Mesenchymal stem cell (in vitro differentiated cells and primary cell): ENCODE results near the gene COPE.

ENCODE experiments used
- DNase-seq: peaks from one replicate; pipeline ENCODE4 v3.0.0-alpha.2; 2013
- H2AFZ ChIP-seq: one replicate; pipeline ENCODE4 v1.6.1; 2013; ENCODE audit warnings: low read depth, mild to moderate bottlenecking, control low read depth, inconsistent platforms, low read length, moderate library complexity
- H2AK5ac ChIP-seq: 2 replicates; pipeline ENCODE4 v1.6.1; 2013; ENCODE audit warnings: low read length, moderate library complexity, mild to moderate bottlenecking, inconsistent platforms; ENCODE audit not compliant: severe bottlenecking
- H2BK120ac ChIP-seq: one replicate; pipeline ENCODE4 v1.6.1; 2013; ENCODE audit warnings: low read depth, mild to moderate bottlenecking, inconsistent platforms, low read length, moderate library complexity
- H2BK12ac ChIP-seq, 2 experiments: one replicate each; pipeline ENCODE4 v1.6.1; 2013; ENCODE audit warnings: inconsistent platforms in 2 of 2, low read length in 2 of 2, mild to moderate bottlenecking in 2 of 2, moderate library complexity in 2 of 2, control low read depth in 1 of 2
- H2BK15ac ChIP-seq: one replicate; pipeline ENCODE4 v1.6.1; 2013; ENCODE audit warnings: mild to moderate bottlenecking, low read depth, inconsistent platforms; ENCODE audit not compliant: poor library complexity, severe bottlenecking
- H2BK5ac ChIP-seq: 2 replicates; pipeline ENCODE4 v1.6.1; 2013; ENCODE audit warnings: low read depth, mild to moderate bottlenecking, low read length, control low read depth, inconsistent platforms; ENCODE audit not compliant: poor library complexity, severe bottlenecking
- H3K14ac ChIP-seq, 2 experiments: one replicate each; pipeline ENCODE4 v1.6.1; 2013; ENCODE audit warnings: inconsistent platforms in 2 of 2, low read length in 2 of 2, control low read depth in 1 of 2, mild to moderate bottlenecking in 1 of 2, moderate library complexity in 1 of 2
- H3K18ac ChIP-seq, 2 experiments: one replicate each; pipeline ENCODE4 v1.6.1; 2013; ENCODE audit warnings: inconsistent platforms in 2 of 2, low read length in 2 of 2, control low read depth in 1 of 2, low read depth in 1 of 2, mild to moderate bottlenecking in 1 of 2
- H3K23ac ChIP-seq, 2 experiments: one replicate each; pipeline ENCODE4 v1.6.1; 2013; ENCODE audit warnings: inconsistent platforms in 2 of 2, low read length in 2 of 2, mild to moderate bottlenecking in 2 of 2, moderate library complexity in 2 of 2, control low read depth in 1 of 2
- H3K27ac ChIP-seq: 2 replicates; pipeline ENCODE4 v1.5.1; 2013; ENCODE audit warnings: mild to moderate bottlenecking, moderate library complexity, low read length, control low read depth, inconsistent platforms; ENCODE audit not compliant: poor library complexity, severe bottlenecking
- H3K27me3 ChIP-seq, 2 experiments: 2 replicates each; pipeline versions ENCODE4 v1.6.1 to v1.7.0; 2013; ENCODE audit warnings: low read length in 2 of 2, mild to moderate bottlenecking in 2 of 2, moderate library complexity in 2 of 2, control low read depth in 1 of 2, inconsistent platforms in 1 of 2; ENCODE audit not compliant: control insufficient read depth in 1 of 2, insufficient read depth in 1 of 2
- H3K36me3 ChIP-seq, 2 experiments: 2 replicates each; pipeline versions ENCODE4 v1.6.1 to v1.7.0; 2013; ENCODE audit warnings: low read length in 2 of 2, control low read depth in 1 of 2, inconsistent platforms in 1 of 2, low read depth in 1 of 2, mild to moderate bottlenecking in 1 of 2; ENCODE audit not compliant: insufficient read depth in 2 of 2, control insufficient read depth in 1 of 2
- H3K4ac ChIP-seq, 2 experiments: one replicate each; pipeline ENCODE4 v1.6.1; 2013; ENCODE audit warnings: inconsistent platforms in 2 of 2, low read length in 2 of 2, mild to moderate bottlenecking in 2 of 2, moderate library complexity in 2 of 2, control low read depth in 1 of 2, low read depth in 1 of 2
- H3K4me1 ChIP-seq: 2 replicates; pipeline ENCODE4 v1.6.1; 2013; ENCODE audit warnings: low read depth, low read length, control low read depth; ENCODE audit not compliant: control insufficient read depth, insufficient read depth
- H3K4me2 ChIP-seq: 2 replicates; pipeline ENCODE4 v1.6.1; 2013; ENCODE audit warnings: low read length, mild to moderate bottlenecking, inconsistent platforms; ENCODE audit not compliant: poor library complexity, severe bottlenecking
- H3K4me3 ChIP-seq, 2 experiments: 2 replicates each; pipeline versions ENCODE4 v1.5.1 to v1.7.0; 2013; ENCODE audit warnings: low read length in 2 of 2, mild to moderate bottlenecking in 2 of 2, control low read depth in 1 of 2, low read depth in 1 of 2; ENCODE audit not compliant: insufficient read depth in 1 of 2
- H3K79me1 ChIP-seq: replicated peaks from 2 replicates; pipeline ENCODE4 v1.6.1; 2013; ENCODE audit warnings: mild to moderate bottlenecking, control low read depth, low read length, inconsistent platforms; ENCODE audit not compliant: poor library complexity, severe bottlenecking
- H3K9ac ChIP-seq: 2 replicates; pipeline ENCODE4 v1.7.0; 2013; ENCODE audit warnings: mild to moderate bottlenecking, low read length, moderate library complexity
- H3K9me3 ChIP-seq: 2 replicates; pipeline ENCODE4 v1.7.0; 2013; ENCODE audit warnings: mild to moderate bottlenecking, low read length; ENCODE audit not compliant: control insufficient read depth
- H4K8ac ChIP-seq: one replicate; pipeline ENCODE4 v1.6.1; 2013; ENCODE audit warnings: inconsistent platforms, mild to moderate bottlenecking, low read length, moderate library complexity
- H4K91ac ChIP-seq: one replicate; pipeline ENCODE4 v1.6.1; 2013; ENCODE audit warnings: mild to moderate bottlenecking, low read length, inconsistent platforms
- WGBS: methylation state at CpG from one replicate; pipeline ENCODE4 v1.1.7; 2013; ENCODE audit warnings: mixed read lengths; 5-methylcytosine and 5-hydroxymethylcytosine counted together

Gene COPE

GRCh38 chr19:18881491-18881890 lies 37.7 kb downstream of the COPE start:
- Histone ChIP-seq H3K4ac (no peak overlapping the region), H3K36me3 (peaks cover 7 to 28% of the 10 kb centered on the region in 2 experiments), H2AK5ac (no peak overlapping the region), H3K27ac (no peak overlapping the region), H3K9me3 (peaks cover 6% of the 10 kb centered on the region), H4K91ac (no peak overlapping the region), H3K4me1 (peaks cover 3% of the 10 kb centered on the region), H3K4me3 (no peak overlapping the region), H3K9ac (no peak overlapping the region), H3K18ac (no peak overlapping the region), H3K79me1 (no peaks in the 10 kb centered on the region), H3K23ac (no peak overlapping the region), H3K27me3 (peaks cover 0 to 4% of the 10 kb centered on the region in 2 experiments), H3K4me2 (no peak overlapping the region), H2AFZ (no peak overlapping the region), H2BK12ac (no peak overlapping the region), H2BK15ac (no peak overlapping the region), H2BK120ac (no peak overlapping the region), H2BK5ac (no peak overlapping the region), H3K14ac (no peak overlapping the region), H4K8ac (no peak overlapping the region)
- DNase-seq: no peak
- WGBS: 89% methylated on average over 7 of the region's 7 CpGs

- peaks cover 0 to 4% of the 10 kb centered on the region in 2 experiments for H3K27me3 ChIP-seq
- no peak overlapping the region for H4K8ac ChIP-seq
- no peak overlapping the region for H3K9ac ChIP-seq
- 73% methylated on average over 13 of the region's 13 CpGs for WGBS
- no peaks in the 10 kb centered on the region for H3K79me1 ChIP-seq
- H2BK15ac ChIP-seq: no peak overlapping the region
- no peak for DNase-seq
- H3K4me2 ChIP-seq: no peak overlapping the region
- peaks cover 7 to 31% of the 10 kb centered on the region in 2 experiments for H3K36me3 ChIP-seq
- H3K14ac ChIP-seq: no peak overlapping the region
- H4K91ac ChIP-seq: no peak overlapping the region
- H3K27ac ChIP-seq: no peak overlapping the region
- H3K9me3 ChIP-seq: peaks cover 6% of the 10 kb centered on the region
- H2BK12ac ChIP-seq: no peak overlapping the region
- H2AFZ ChIP-seq: no peak overlapping the region
- H2BK120ac ChIP-seq: no peak overlapping the region
- H2BK5ac ChIP-seq: no peak overlapping the region
- no peak overlapping the region for H3K18ac ChIP-seq
- H3K4me3 ChIP-seq: no peak overlapping the region
- no peak overlapping the region for H3K23ac ChIP-seq
- peaks cover 3% of the 10 kb centered on the region for H3K4me1 ChIP-seq
- H3K4ac ChIP-seq: no peak overlapping the region
- H2AK5ac ChIP-seq: no peak overlapping the region
Observed at GRCh38 chr19:18879579-18880373, 39.4 kb downstream of the COPE start.

GRCh38 chr19:18878858-18879578 lies 40.2 kb downstream of the COPE start:
- Histone ChIP-seq H3K4me2 (no peak overlapping the region), H2AFZ (no peak overlapping the region), H2BK5ac (no peak overlapping the region), H4K91ac (no peak overlapping the region), H3K9ac (no peak overlapping the region), H3K27me3 (peaks cover 0 to 2% of the 10 kb centered on the region in 2 experiments), H3K36me3 (peaks cover 9 to 34% of the 10 kb centered on the region in 2 experiments), H3K9me3 (peaks cover 6% of the 10 kb centered on the region), H3K14ac (no peak overlapping the region), H4K8ac (no peak overlapping the region), H3K27ac (no peak overlapping the region), H3K4me3 (no peak overlapping the region), H2BK120ac (no peak overlapping the region), H2AK5ac (no peak overlapping the region), H3K4me1 (peaks cover 3% of the 10 kb centered on the region), H3K18ac (no peak overlapping the region), H3K23ac (no peak overlapping the region), H3K79me1 (no peaks in the 10 kb centered on the region), H2BK15ac (no peak overlapping the region), H2BK12ac (no peak overlapping the region), H3K4ac (no peak overlapping the region)
- WGBS: 91% methylated on average over 34 of the region's 34 CpGs
- DNase-seq: no peak

- Histone ChIP-seq H3K23ac (no peak overlapping the region), H2BK5ac (no peak overlapping the region), H2BK12ac (no peak overlapping the region), H3K4me3 (no peak overlapping the region), H3K9me3 (peaks cover 6% of the 10 kb centered on the region), H3K14ac (no peak overlapping the region), H3K18ac (no peak overlapping the region), H2AFZ (no peak overlapping the region), H3K4me2 (no peak overlapping the region), H3K9ac (no peak overlapping the region), H3K27me3 (no peaks in the 10 kb centered on the region), H3K27ac (no peak overlapping the region), H2BK15ac (no peak overlapping the region), H4K8ac (no peak overlapping the region), H2BK120ac (no peak overlapping the region), H3K4ac (no peak overlapping the region), H3K4me1 (no peaks in the 10 kb centered on the region), H3K79me1 (no peaks in the 10 kb centered on the region), H4K91ac (no peak overlapping the region), H2AK5ac (no peak overlapping the region), H3K36me3 (peaks cover 11 to 29% of the 10 kb centered on the region in 2 experiments)
- 95% methylated on average over 25 of the region's 25 CpGs for WGBS
- DNase-seq: no peak
Observed at GRCh38 chr19:18878058-18878797, 41.0 kb downstream of the COPE start.
